ENCODE measurements around the gene RAB41. TPM values are rescaled to one million over a fixed set of nuclear protein-coding genes. Genes with fewer than 3 reads are reported as not detected.
"Not testable (repeated sequence)": the region's sequence is repeated elsewhere in the genome, so short reads cannot be mapped to it uniquely, and the experiment has no call there.

RAB41 gene
- total RNA-seq, 1 donor from 2014 or later = not detected

DNA sequence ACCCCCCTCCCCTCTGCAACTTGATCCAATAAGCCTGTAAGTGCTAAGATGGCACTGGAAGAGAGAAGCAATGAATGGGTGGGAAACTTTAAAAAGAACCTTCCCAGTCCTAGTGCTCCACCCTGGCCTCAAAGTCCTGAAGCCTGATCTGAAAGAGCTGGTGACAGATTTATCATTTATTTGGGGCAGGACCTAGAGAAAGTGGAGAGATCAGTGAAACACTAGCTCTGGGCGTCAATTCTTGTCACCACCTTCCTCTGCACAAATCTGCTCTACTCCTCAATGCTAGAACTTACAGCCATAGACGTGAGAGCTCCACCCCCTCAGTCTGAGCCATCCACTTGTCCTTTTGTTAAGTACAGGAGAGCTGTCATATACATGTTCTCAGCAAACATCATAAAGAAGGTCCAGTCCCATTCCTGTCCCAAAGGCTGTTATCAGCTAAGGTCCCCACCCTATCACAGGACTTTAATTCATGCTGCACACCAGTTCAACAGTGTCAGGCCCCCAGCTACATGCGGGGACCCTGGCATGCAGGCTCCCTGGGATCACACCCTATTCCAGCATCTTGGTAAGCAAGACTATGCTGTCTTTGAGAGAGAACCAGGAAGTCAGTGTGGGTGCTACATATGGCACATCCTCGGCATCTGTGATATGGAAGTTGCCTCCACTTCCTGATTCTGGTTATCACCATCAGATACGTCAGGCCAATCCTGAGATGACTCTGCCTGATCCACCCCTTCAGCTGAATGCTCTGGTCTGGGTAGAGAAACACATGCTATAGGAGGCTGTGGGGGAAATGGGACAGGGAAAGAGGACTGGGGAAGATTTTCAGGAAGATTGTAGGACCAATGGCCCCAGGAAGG lies 24.3 kb upstream of the RAB41 start:
- TF ChIP-seq, protein P1, sequence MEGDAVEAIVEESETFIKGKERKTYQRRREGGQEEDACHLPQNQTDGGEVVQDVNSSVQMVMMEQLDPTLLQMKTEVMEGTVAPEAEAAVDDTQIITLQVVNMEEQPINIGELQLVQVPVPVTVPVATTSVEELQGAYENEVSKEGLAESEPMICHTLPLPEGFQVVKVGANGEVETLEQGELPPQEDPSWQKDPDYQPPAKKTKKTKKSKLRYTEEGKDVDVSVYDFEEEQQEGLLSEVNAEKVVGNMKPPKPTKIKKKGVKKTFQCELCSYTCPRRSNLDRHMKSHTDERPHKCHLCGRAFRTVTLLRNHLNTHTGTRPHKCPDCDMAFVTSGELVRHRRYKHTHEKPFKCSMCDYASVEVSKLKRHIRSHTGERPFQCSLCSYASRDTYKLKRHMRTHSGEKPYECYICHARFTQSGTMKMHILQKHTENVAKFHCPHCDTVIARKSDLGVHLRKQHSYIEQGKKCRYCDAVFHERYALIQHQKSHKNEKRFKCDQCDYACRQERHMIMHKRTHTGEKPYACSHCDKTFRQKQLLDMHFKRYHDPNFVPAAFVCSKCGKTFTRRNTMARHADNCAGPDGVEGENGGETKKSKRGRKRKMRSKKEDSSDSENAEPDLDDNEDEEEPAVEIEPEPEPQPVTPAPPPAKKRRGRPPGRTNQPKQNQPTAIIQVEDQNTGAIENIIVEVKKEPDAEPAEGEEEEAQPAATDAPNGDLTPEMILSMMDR (IDR thresholded peaks at IDR 0.05; ENCODE audit: unreplicated experiment) = no peak
- H3K27ac Mint-ChIP-seq = no peak overlapping the region

DNA sequence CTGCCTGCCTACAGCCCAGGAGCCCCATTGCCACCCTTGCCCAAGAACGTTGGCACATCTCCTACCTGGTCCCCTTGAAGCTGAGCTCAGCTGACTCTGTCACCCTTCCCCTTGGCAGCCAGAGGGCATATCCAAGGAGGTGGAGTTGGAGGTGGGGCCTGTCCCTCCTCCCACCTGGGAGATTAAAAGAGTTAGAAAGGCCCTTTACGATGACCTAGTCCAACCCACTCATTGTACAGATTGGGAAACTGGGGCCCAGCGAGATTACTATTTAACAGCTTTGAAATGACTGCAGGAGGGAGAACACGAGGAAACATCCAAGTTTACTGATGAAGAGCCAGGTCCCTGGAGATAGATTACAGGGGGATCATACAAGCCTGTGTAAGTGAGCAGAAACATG lies 21.9 kb upstream of the RAB41 start, which contains the start of gene P2RY4:
Gene P2RY4 (minus strand): TSS at position 101 of the 400 bp plus-strand sequence. CDS start 580 bp downstream, outside the sequence.
- no peak for DNase-seq (ENCODE audit: low spot score in 2 of 2, unreplicated experiment in 2 of 2)
- Mint-ChIP-seq H3K27ac (no peak within 1 kb of the TSS), H3K27me3 (ENCODE audit: low read depth) (no peaks in the 10 kb centered on the region), H3K9me3 (peaks cover 17% of the 10 kb centered on the region), H3K4me1 (no peaks in the 10 kb centered on the region), H3K4me3 (no peak within 1 kb of the TSS), H3K36me3 (no peaks in the 10 kb centered on the region)
- TF ChIP-seq, protein P1 (IDR thresholded peaks at IDR 0.05; ENCODE audit: unreplicated experiment) = no peak

More for the DNA sequence above, 24.3 kb upstream of the RAB41 start:
- Mint-ChIP-seq H3K4me1 (no peaks in the 10 kb centered on the region), H3K27me3 (ENCODE audit: low read depth) (no peaks in the 10 kb centered on the region), H3K4me3 (no peak overlapping the region), H3K36me3 (no peaks in the 10 kb centered on the region), H3K9me3 (peaks cover 31% of the 10 kb centered on the region)
- DNase-seq (ENCODE audit: low spot score in 2 of 2, unreplicated experiment in 2 of 2) = no peak

DNA sequence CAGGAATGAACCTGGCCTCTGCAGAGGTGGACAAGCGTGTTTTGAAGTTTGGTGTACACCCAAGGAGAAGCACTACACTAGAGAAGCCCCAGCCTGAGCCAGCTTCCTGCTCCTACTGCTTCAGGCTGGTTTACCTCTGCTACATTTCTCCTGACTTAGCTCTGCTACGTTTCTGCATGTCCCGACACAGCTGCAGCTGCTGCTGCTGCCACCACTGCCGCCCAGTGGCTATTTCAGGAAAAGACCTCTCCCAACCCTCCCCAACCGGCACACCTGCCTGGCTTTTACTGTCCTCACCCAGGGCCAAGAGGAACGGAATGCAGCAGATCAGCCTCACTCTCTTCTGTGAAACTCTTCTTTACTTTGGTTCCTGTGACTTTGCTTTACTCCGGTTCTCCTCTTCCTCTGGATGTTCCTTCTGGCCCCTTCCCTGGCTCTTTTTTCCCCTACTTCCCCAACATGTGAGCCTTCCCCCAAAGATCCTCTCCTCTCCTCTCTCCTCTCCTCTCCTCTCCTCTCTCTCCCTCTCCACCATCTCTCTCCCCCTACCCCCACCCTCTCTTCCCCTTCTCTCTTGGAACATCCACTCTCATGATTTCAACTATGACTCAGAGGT lies 18.9 kb upstream of the RAB41 start:
- H3K27me3 Mint-ChIP-seq (ENCODE audit: low read depth) = no peaks in the 10 kb centered on the region
- no peaks in the 10 kb centered on the region for H3K4me1 Mint-ChIP-seq
- no peak overlapping the region for H3K27ac Mint-ChIP-seq
- TF ChIP-seq, protein P1 (IDR thresholded peaks at IDR 0.05; ENCODE audit: unreplicated experiment) = no peak
- no peaks in the 10 kb centered on the region for H3K36me3 Mint-ChIP-seq
- no peak overlapping the region for H3K4me3 Mint-ChIP-seq
- peaks cover 21% of the 10 kb centered on the region for H3K9me3 Mint-ChIP-seq
- peak in 1 of 2 experiments; percentile 55 for DNase-seq (ENCODE audit: low spot score in 2 of 2, unreplicated experiment in 2 of 2)

DNA sequence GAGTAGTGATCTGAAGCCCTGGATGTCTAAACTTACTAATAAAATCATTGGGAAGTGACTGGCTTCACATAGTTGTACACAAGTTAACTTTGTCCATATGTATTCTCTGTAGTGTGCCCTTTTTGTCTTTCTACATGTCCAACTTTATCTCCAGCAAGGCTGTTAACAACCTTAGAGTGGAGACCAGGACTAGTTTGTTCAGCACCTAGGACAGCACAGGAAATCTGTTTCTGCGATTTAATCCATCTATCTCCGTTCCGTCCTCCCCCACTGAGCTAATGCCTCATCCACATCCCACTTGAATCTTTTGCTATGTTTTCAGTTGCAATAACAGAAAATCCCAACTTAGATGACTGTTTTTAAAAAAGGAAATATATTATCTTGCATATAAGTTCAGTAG lies 17.2 kb upstream of the RAB41 start:
- Mint-ChIP-seq H3K9me3 (peaks cover 37% of the 10 kb centered on the region), H3K4me1 (no peaks in the 10 kb centered on the region), H3K27ac (no peak overlapping the region), H3K4me3 (no peak overlapping the region), H3K27me3 (ENCODE audit: low read depth) (no peaks in the 10 kb centered on the region), H3K36me3 (no peaks in the 10 kb centered on the region)
- DNase-seq (ENCODE audit: low spot score in 2 of 2, unreplicated experiment in 2 of 2) = no peak
- TF ChIP-seq, protein P1 (IDR thresholded peaks at IDR 0.05; ENCODE audit: unreplicated experiment) = no peak

DNA sequence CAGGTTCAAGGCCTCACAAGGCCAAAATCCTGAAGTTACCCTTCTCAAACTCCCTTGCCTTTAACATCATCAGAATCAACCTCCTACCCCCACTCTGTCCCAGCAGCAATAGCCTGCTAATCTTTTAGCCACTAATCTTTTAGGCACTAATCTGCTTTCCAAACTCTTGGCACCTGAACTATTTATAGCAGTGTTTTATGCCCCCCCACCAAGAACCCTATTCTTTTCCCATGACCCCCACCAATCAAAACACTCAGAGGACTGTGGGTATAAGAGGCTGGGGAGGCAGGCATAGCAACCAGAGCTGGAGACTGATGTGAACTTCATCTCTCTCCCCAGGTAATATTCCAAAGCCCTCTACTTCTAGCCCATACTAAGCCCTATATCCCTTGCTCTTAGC lies 13.9 kb upstream of the RAB41 start, which contains the start of gene ARR3:
Gene ARR3 (plus strand): TSS at position 301 of the 400 bp plus-strand sequence. CDS start 1,052 bp downstream, outside the sequence.
- Mint-ChIP-seq H3K4me3 (no peak within 1 kb of the TSS), H3K36me3 (no peaks in the 10 kb centered on the region), H3K27ac (no peak within 1 kb of the TSS), H3K4me1 (no peaks in the 10 kb centered on the region), H3K9me3 (peaks cover 38% of the 10 kb centered on the region), H3K27me3 (ENCODE audit: low read depth) (no peaks in the 10 kb centered on the region)
- no peak for DNase-seq (ENCODE audit: low spot score in 2 of 2, unreplicated experiment in 2 of 2)
- TF ChIP-seq, protein P1 (IDR thresholded peaks at IDR 0.05; ENCODE audit: unreplicated experiment) = no peak

DNA sequence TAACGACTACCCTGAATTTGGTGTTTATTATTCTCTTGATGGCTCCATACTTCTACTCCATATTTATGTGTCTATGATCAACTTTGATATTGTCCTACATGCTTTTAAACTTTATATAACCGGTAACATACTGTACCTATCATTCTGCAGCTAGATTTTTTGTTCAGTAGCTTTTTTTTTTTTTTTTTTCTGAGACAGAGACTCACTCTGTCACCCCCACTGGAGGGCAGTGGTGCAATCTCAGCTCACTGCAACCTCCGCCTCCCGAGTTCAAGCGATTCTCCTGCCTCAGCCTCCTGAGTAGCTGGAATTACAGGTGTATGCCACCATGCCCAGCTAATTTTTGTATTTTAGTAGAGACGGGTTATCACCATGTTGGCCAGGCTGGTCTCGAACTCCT lies 7.9 kb upstream of the RAB41 start:
- H3K9me3 Mint-ChIP-seq = peaks cover 24% of the 10 kb centered on the region
- H3K4me1 Mint-ChIP-seq; H3K27me3 Mint-ChIP-seq (ENCODE audit: low read depth); H3K4me3 Mint-ChIP-seq; H3K27ac Mint-ChIP-seq; H3K36me3 Mint-ChIP-seq; DNase-seq (ENCODE audit: low spot score in 2 of 2, unreplicated experiment in 2 of 2): not testable (repeated sequence)
